ENCODE data around the gene ABCB8.
"Not testable (repeated sequence)": the region's sequence is repeated elsewhere in the genome, so short reads cannot be mapped to it uniquely, and the experiment has no call there.

The ABCB8 gene

DNA sequence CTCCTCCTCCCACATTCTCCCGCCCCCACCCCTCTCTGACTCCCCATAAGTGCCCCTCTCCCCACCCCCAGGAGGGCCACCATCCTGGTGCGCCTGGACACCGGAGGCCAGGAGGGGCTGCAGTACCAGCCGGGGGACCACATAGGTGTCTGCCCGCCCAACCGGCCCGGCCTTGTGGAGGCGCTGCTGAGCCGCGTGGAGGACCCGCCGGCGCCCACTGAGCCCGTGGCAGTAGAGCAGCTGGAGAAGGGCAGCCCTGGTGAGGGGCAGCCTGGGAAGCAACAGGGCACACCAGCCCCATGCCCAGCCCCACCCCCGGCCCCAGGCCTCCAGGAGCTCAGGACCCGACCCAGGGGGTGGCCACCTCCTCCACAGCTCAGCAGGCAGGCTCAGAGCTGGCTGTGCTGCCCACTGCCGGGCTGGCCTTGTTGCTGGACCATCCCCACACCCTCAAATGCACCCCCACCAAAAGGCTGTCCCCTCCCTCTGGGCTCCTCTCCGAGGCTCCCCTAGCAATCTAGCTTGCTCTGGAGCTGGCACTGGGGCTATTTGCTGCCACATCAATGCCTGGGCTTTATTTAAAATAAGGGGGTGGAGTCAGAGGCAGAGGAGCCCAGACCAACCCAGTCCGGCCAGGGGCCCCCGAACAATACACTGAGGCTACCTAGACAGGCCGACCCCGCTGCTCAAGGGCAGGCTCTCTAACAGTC, 18.8 kb upstream of the ABCB8 start:
- H3K9ac ChIP-seq (ENCODE audit: low read length), result no peak overlapping the region
- H3K27me3 ChIP-seq (ENCODE audit: control insufficient read depth in 1 of 2, insufficient read depth in 2 of 2, low read length in 2 of 2), result peaks cover 18 to 37% of the 10 kb centered on the region in 2 donors
- no peaks in the 10 kb centered on the region for H3K9me3 ChIP-seq (ENCODE audit: low read length)
- no peak overlapping the region for H3K27ac ChIP-seq (ENCODE audit: low read depth, low read length)
- H3K36me3 ChIP-seq (ENCODE audit: insufficient read depth, low read length), result no peaks in the 10 kb centered on the region
- no peaks in the 10 kb centered on the region for H3K4me1 ChIP-seq (ENCODE audit: insufficient read depth, low read length)
- H3K4me3 ChIP-seq (ENCODE audit: low read depth in 1 of 2, low read length in 2 of 2), result no peak overlapping the region

DNA sequence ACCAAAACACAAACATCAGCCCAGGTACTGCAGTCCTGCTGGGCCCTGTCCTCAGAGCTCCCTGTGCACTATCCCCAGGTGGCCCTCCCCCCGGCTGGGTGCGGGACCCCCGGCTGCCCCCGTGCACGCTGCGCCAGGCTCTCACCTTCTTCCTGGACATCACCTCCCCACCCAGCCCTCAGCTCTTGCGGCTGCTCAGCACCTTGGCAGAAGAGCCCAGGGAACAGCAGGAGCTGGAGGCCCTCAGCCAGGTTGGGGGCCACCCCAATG, 18.3 kb upstream of the ABCB8 start:
- Histone ChIP-seq H3K27me3 (ENCODE audit: control insufficient read depth in 1 of 2, insufficient read depth in 2 of 2, low read length in 2 of 2) (peaks cover 18 to 41% of the 10 kb centered on the region in 2 donors), H3K9ac (ENCODE audit: low read length) (no peak overlapping the region), H3K9me3 (ENCODE audit: low read length) (no peaks in the 10 kb centered on the region), H3K4me3 (ENCODE audit: low read depth in 1 of 2, low read length in 2 of 2) (no peak overlapping the region), H3K4me1 (ENCODE audit: insufficient read depth, low read length) (no peaks in the 10 kb centered on the region), H3K36me3 (ENCODE audit: insufficient read depth, low read length) (no peaks in the 10 kb centered on the region), H3K27ac (ENCODE audit: low read depth, low read length) (no peak overlapping the region)

DNA sequence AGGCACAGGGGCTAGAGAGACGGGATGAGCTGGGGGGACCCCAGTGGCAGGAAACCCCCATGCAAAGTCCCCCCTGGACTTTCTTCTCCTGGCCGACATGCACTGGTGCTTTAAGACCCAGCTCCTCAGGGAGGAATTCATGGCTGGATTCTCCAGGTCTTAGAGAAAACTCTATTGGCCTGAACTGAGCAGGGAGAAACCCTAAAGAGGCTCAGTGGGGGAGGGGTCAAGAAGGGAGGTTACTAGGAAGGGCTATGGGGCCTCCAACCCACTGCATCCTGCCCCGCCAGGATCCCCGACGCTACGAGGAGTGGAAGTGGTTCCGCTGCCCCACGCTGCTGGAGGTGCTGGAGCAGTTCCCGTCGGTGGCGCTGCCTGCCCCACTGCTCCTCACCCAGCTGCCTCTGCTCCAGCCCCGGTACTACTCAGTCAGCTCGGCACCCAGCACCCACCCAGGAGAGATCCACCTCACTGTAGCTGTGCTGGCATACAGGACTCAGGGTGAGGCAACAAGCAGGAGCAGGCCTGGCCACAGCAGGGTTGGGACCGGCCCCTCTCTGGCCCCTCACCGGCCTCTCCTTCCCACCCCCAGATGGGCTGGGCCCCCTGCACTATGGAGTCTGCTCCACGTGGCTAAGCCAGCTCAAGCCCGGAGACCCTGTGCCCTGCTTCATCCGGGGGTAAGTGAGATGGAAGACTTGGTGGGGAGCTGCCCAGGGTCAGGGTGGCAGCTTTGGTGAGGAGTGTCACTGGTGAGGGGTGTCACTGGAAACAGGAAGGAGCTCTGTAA, 17.7 kb upstream of the ABCB8 start:
- H3K27ac ChIP-seq (ENCODE audit: low read depth, low read length), result no peak overlapping the region
- H3K36me3 ChIP-seq (ENCODE audit: insufficient read depth, low read length), result no peaks in the 10 kb centered on the region
- H3K9me3 ChIP-seq (ENCODE audit: low read length), result no peaks in the 10 kb centered on the region
- H3K4me1 ChIP-seq (ENCODE audit: insufficient read depth, low read length), result no peaks in the 10 kb centered on the region
- H3K27me3 ChIP-seq (ENCODE audit: control insufficient read depth in 1 of 2, insufficient read depth in 2 of 2, low read length in 2 of 2), result peaks cover 18 to 45% of the 10 kb centered on the region in 2 donors
- no peak overlapping the region for H3K9ac ChIP-seq (ENCODE audit: low read length)
- H3K4me3 ChIP-seq (ENCODE audit: low read depth in 1 of 2, low read length in 2 of 2), result no peak overlapping the region

DNA sequence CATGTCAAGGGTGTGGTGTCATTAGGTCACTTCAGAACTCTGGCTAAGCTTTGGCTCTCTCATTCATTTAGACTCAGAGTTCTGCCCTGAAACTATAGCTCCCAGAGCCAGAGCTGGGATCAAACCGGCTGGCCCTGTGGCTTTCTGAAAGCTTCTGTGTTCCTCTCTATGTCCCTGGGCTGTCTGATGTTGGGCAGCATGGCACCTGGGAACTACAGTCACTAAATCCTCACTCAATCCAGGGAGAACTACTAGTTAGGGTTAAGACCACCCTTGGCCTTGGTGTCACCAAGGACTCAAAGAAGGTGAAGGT, 17.2 kb upstream of the ABCB8 start:
- H3K4me1 ChIP-seq (ENCODE audit: insufficient read depth, low read length), result no peaks in the 10 kb centered on the region
- H3K9ac ChIP-seq (ENCODE audit: low read length), result no peak overlapping the region
- H3K27ac ChIP-seq (ENCODE audit: low read depth, low read length), result no peak overlapping the region
- no peak overlapping the region for H3K4me3 ChIP-seq (ENCODE audit: low read depth in 1 of 2, low read length in 2 of 2)
- H3K27me3 ChIP-seq (ENCODE audit: control insufficient read depth in 1 of 2, insufficient read depth in 2 of 2, low read length in 2 of 2), result peaks cover 18 to 50% of the 10 kb centered on the region in 2 donors
- no peaks in the 10 kb centered on the region for H3K9me3 ChIP-seq (ENCODE audit: low read length)
- H3K36me3 ChIP-seq (ENCODE audit: insufficient read depth, low read length), result no peaks in the 10 kb centered on the region

DNA sequence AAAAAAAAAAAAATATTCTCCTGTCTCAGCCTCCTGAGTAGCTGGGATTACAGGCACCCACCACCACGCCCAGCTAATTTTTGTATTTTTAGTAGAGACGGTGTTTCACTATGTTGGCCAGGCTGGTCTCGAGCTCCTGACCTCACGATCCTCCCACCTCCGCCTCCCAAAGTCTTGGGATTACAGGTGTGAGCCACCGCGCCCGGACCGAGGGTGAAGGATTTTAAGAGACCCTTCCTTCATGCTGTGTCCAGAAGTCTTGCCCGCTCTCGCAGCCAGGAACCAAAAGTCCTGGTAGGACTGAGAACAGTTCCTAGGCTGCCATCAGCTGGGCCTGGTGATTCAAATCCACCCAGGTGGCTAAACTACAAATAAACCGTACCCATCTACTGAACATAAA, 16.6 kb upstream of the ABCB8 start:
- H3K9me3 ChIP-seq (ENCODE audit: low read length); H3K36me3 ChIP-seq (ENCODE audit: insufficient read depth, low read length); H3K4me3 ChIP-seq (ENCODE audit: low read depth in 1 of 2, low read length in 2 of 2); H3K4me1 ChIP-seq (ENCODE audit: insufficient read depth, low read length); H3K27ac ChIP-seq (ENCODE audit: low read depth, low read length); H3K9ac ChIP-seq (ENCODE audit: low read length): not testable (repeated sequence)
- peaks cover 18 to 56% of the 10 kb centered on the region in 2 donors for H3K27me3 ChIP-seq (ENCODE audit: control insufficient read depth in 1 of 2, insufficient read depth in 2 of 2, low read length in 2 of 2)

DNA sequence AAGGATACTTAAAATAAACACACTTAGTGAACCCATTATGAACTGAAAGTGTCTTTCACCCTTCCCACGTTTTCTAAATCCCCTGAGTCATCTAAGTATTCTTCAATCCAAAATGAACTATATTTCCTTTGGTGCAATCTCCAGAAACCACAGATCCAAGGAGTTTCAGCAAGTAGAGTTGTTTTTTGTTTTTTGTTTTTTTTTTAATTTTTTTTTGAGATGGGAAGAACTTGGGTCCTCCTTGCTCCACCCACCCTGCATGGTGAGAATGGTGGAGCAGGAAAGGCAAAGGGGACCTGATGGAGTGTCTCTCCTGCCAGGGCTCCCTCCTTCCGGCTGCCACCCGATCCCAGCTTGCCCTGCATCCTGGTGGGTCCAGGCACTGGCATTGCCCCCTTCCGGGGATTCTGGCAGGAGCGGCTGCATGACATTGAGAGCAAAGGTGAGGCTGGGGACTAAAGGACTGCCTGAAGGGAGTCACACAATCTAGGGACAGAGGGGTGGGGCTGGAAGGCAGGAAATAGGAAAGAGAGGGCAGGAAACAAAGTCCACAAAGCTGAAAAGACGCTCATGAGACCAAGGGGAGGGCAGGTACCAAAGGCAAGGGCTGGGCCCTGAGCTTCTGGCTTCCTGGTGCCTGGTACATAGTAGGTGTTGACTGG, 16.1 kb upstream of the ABCB8 start:
- no peak overlapping the region for H3K27ac ChIP-seq (ENCODE audit: low read depth, low read length)
- no peaks in the 10 kb centered on the region for H3K36me3 ChIP-seq (ENCODE audit: insufficient read depth, low read length)
- peaks cover 20 to 61% of the 10 kb centered on the region in 2 donors for H3K27me3 ChIP-seq (ENCODE audit: control insufficient read depth in 1 of 2, insufficient read depth in 2 of 2, low read length in 2 of 2)
- H3K9ac ChIP-seq (ENCODE audit: low read length), result no peak overlapping the region
- no peak overlapping the region for H3K4me3 ChIP-seq (ENCODE audit: low read depth in 1 of 2, low read length in 2 of 2)
- no peaks in the 10 kb centered on the region for H3K9me3 ChIP-seq (ENCODE audit: low read length)
- H3K4me1 ChIP-seq (ENCODE audit: insufficient read depth, low read length), result no peaks in the 10 kb centered on the region

DNA sequence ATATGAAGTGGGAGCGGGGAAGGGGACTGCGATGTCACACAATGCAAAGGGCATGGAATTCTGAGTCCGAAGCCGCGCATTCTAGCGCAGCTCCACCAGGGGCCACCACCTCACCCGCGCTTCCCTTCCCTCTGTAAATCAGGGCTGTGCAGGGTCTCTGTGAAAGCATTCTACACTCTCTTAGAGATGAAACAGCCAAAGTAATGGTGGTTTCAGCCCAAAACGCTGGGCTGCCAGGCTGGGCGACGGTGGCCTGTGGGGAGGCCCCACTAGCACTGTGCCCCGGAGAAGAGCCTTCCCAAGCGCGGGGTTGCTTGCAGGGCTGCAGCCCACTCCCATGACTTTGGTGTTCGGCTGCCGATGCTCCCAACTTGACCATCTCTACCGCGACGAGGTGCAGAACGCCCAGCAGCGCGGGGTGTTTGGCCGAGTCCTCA, 15.3 kb upstream of the ABCB8 start:
- H3K27me3 ChIP-seq (ENCODE audit: control insufficient read depth in 1 of 2, insufficient read depth in 2 of 2, low read length in 2 of 2), result peaks cover 28 to 67% of the 10 kb centered on the region in 2 donors
- no peaks in the 10 kb centered on the region for H3K36me3 ChIP-seq (ENCODE audit: insufficient read depth, low read length)
- no peak overlapping the region for H3K27ac ChIP-seq (ENCODE audit: low read depth, low read length)
- no peak overlapping the region for H3K4me3 ChIP-seq (ENCODE audit: low read depth in 1 of 2, low read length in 2 of 2)
- H3K9me3 ChIP-seq (ENCODE audit: low read length), result no peaks in the 10 kb centered on the region
- H3K4me1 ChIP-seq (ENCODE audit: insufficient read depth, low read length), result peaks cover 6% of the 10 kb centered on the region
- H3K9ac ChIP-seq (ENCODE audit: low read length), result no peak overlapping the region

DNA sequence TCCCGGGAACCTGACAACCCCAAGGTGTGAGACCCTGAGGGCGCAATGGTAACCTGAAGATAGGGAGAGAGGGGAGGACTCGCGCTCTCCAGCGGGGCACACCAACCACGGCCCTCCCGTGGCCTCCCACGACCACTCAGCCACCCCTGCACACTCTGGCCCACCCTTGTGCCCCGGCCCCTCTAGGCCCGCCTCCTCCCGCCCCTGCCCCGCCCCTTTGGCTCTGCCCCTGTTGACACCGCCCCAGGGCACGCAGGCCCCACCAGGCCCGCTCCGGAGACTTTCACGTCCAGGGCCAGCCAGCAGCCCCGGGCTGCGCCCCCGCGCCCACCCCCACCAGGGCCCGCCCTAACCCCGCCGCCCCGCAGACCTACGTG, 14.9 kb upstream of the ABCB8 start:
- no peaks in the 10 kb centered on the region for H3K9me3 ChIP-seq (ENCODE audit: low read length)
- peaks cover 11% of the 10 kb centered on the region for H3K4me1 ChIP-seq (ENCODE audit: insufficient read depth, low read length)
- H3K36me3 ChIP-seq (ENCODE audit: insufficient read depth, low read length), result no peaks in the 10 kb centered on the region
- no peak overlapping the region for H3K27ac ChIP-seq (ENCODE audit: low read depth, low read length)
- H3K4me3 ChIP-seq (ENCODE audit: low read depth in 1 of 2, low read length in 2 of 2), result no peak overlapping the region
- H3K27me3 ChIP-seq (ENCODE audit: control insufficient read depth in 1 of 2, insufficient read depth in 2 of 2, low read length in 2 of 2), result peaks cover 30 to 69% of the 10 kb centered on the region in 2 donors
- no peak overlapping the region for H3K9ac ChIP-seq (ENCODE audit: low read length)

DNA sequence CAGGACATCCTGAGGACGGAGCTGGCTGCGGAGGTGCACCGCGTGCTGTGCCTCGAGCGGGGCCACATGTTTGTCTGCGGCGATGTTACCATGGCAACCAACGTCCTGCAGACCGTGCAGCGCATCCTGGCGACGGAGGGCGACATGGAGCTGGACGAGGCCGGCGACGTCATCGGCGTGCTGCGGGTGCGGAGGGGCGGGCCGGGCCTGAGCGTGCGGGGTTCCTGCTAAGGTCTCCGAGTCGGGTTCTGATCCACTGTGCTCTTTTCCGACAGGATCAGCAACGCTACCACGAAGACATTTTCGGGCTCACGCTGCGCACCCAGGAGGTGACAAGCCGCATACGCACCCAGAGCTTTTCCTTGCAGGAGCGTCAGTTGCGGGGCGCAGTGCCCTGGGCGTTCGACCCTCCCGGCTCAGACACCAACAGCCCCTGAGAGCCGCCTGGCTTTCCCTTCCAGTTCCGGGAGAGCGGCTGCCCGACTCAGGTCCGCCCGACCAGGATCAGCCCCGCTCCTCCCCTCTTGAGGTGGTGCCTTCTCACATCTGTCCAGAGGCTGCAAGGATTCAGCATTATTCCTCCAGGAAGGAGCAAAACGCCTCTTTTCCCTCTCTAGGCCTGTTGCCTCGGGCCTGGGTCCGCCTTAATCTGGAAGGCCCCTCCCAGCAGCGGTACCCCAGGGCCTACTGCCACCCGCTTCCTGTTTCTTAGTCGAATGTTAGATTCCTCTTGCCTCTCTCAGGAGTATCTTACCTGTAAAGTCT, 14.3 kb upstream of the ABCB8 start:
- Histone ChIP-seq H3K9ac (ENCODE audit: low read length) (no peak overlapping the region), H3K27ac (ENCODE audit: low read depth, low read length) (no peak overlapping the region), H3K27me3 (ENCODE audit: control insufficient read depth in 1 of 2, insufficient read depth in 2 of 2, low read length in 2 of 2) (peaks cover 30 to 66% of the 10 kb centered on the region in 2 donors), H3K4me1 (ENCODE audit: insufficient read depth, low read length) (peaks cover 13% of the 10 kb centered on the region), H3K9me3 (ENCODE audit: low read length) (no peaks in the 10 kb centered on the region), H3K4me3 (ENCODE audit: low read depth in 1 of 2, low read length in 2 of 2) (peak overlapping the region in 1 of 2 donors; percentile 50), H3K36me3 (ENCODE audit: insufficient read depth, low read length) (no peaks in the 10 kb centered on the region)

DNA sequence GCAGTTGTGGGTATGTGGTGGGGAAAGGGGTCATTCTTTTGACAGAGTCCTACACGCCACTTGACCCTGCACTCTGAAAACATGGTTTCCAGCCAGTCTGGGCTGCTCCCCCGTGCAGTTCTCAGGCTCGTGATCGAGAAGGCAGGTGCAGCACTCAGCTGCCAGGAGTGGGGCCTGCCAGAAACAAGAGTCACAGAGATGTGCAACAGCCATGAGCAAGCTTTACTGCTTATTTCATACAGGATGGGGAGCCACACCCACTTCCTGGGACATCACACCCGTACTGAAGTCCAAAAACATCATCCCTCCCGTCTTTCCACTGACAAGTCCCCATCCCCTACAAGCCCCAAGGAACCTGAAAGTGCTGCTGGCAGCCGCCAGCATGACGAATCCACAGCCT, 13.3 kb upstream of the ABCB8 start:
- H3K4me1 ChIP-seq (ENCODE audit: insufficient read depth, low read length), result peaks cover 13% of the 10 kb centered on the region
- H3K27ac ChIP-seq (ENCODE audit: low read depth, low read length), result no peak overlapping the region
- H3K4me3 ChIP-seq (ENCODE audit: low read depth in 1 of 2, low read length in 2 of 2), result no peak overlapping the region
- no peaks in the 10 kb centered on the region for H3K36me3 ChIP-seq (ENCODE audit: insufficient read depth, low read length)
- peaks cover 30 to 69% of the 10 kb centered on the region in 2 donors for H3K27me3 ChIP-seq (ENCODE audit: control insufficient read depth in 1 of 2, insufficient read depth in 2 of 2, low read length in 2 of 2)
- H3K9ac ChIP-seq (ENCODE audit: low read length), result no peak overlapping the region
- H3K9me3 ChIP-seq (ENCODE audit: low read length), result no peaks in the 10 kb centered on the region

DNA sequence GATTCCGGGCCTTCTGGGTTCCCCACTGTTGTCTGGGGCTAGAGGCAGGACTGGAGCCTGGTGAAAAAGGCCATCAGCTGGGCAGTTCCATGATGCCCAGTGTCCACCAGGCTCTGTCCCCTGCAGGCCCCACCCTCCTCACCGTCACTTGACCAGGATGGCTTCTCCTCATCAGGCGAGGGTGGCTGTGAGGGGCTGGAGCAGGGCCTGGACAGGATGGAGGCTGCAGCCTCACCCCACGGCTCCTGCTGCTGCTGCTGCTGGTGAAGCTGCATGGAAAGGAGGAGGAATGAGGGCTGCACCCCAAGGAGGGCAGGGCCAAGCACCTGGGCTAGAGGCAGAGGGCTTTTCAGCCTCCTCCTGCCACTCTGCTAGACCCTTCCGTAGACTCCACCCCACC, 12.3 kb upstream of the ABCB8 start:
- H3K27ac ChIP-seq (ENCODE audit: low read depth, low read length), result no peak overlapping the region
- H3K27me3 ChIP-seq (ENCODE audit: control insufficient read depth in 1 of 2, insufficient read depth in 2 of 2, low read length in 2 of 2), result peaks cover 30 to 67% of the 10 kb centered on the region in 2 donors
- peaks cover 13% of the 10 kb centered on the region for H3K4me1 ChIP-seq (ENCODE audit: insufficient read depth, low read length)
- H3K4me3 ChIP-seq (ENCODE audit: low read depth in 1 of 2, low read length in 2 of 2), result no peak overlapping the region
- no peak overlapping the region for H3K9ac ChIP-seq (ENCODE audit: low read length)
- no peaks in the 10 kb centered on the region for H3K36me3 ChIP-seq (ENCODE audit: insufficient read depth, low read length)
- no peaks in the 10 kb centered on the region for H3K9me3 ChIP-seq (ENCODE audit: low read length)
